ENCODE data around the gene CACNB2. TPM values are rescaled to one million over a fixed set of nuclear protein-coding genes. Genes with fewer than 3 reads are reported as not detected.

CACNB2 gene
- polyA plus RNA-seq, 1 experiment = 0.12 TPM

DNA sequence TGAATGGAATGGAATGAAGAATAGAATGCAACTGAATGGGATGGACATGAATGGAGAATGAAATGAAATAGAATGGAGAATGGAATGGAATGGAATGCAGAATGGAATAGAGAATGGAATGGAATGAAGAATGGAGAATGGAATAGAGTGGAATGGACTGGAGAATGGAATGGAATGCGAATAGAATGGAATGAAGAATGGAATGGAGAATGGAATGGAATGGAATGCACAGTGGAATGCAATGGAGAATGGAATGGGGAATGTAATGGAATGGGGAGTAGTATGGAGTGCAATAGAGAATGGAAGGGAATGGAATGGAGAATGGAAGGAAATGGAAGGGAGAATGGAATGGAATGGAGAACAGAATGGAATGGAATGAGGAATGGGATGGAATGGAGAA, 417.7 kb downstream of the CACNB2 start:
- Histone ChIP-seq H3K4me3 (ENCODE audit: low read depth, low read length) (no peak overlapping the region), H3K27me3 (ENCODE audit: control insufficient read depth, insufficient read depth, low read length) (no peaks in the 10 kb centered on the region), H3K36me3 (ENCODE audit: control insufficient read depth, insufficient read depth, low read length) (no peaks in the 10 kb centered on the region)
- ChIA-PET CTCF (no interaction called here), POLR2A (no interaction called here)
- no peak for DNase-seq (ENCODE audit: low read depth)
- TF ChIP-seq, protein P1, sequence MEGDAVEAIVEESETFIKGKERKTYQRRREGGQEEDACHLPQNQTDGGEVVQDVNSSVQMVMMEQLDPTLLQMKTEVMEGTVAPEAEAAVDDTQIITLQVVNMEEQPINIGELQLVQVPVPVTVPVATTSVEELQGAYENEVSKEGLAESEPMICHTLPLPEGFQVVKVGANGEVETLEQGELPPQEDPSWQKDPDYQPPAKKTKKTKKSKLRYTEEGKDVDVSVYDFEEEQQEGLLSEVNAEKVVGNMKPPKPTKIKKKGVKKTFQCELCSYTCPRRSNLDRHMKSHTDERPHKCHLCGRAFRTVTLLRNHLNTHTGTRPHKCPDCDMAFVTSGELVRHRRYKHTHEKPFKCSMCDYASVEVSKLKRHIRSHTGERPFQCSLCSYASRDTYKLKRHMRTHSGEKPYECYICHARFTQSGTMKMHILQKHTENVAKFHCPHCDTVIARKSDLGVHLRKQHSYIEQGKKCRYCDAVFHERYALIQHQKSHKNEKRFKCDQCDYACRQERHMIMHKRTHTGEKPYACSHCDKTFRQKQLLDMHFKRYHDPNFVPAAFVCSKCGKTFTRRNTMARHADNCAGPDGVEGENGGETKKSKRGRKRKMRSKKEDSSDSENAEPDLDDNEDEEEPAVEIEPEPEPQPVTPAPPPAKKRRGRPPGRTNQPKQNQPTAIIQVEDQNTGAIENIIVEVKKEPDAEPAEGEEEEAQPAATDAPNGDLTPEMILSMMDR (IDR thresholded peaks at IDR 0.05; ENCODE audit: insufficient read depth, low read depth, low read length) = no peak

DNA sequence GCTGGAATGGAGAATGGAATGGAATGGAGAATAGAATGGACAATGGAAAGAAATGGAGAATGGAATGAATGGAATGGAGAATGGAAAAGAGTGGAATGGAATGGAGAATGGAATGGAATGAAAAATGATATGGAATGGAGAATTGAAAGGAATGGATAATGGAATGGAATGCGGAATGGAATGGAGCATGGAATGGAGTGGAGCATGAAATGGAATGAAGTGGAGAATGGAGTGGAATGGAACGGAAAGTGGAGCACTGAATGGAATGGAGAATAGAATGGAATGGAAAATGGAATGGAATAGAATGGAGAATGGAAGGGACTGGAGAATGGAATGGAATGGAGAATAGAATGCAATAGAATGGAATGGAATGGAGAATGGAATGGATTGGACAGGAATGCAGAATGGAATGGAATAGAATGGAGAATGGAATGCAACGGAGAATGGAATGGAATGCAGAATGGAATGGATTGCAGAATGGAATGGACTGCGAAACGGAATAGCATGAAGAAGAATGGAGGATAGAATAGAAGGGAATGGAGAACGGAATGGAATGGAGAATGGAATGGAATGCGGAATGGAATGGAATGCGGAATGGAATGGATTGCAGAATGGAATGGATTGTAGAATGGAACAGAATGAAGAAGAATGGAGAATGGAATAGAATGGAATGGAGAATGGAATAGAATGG, 421.8 kb downstream of the CACNB2 start:
- ChIA-PET POLR2A (no interaction called here), CTCF (no interaction called here)
- no peak overlapping the region for H3K4me3 ChIP-seq (ENCODE audit: low read depth, low read length)
- DNase-seq (ENCODE audit: low read depth) = no peak
- TF ChIP-seq, protein P1 (IDR thresholded peaks at IDR 0.05; ENCODE audit: insufficient read depth, low read depth, low read length) = no peak
- H3K36me3 ChIP-seq (ENCODE audit: control insufficient read depth, insufficient read depth, low read length) = no peaks in the 10 kb centered on the region
- H3K27me3 ChIP-seq (ENCODE audit: control insufficient read depth, insufficient read depth, low read length) = no peaks in the 10 kb centered on the region

DNA sequence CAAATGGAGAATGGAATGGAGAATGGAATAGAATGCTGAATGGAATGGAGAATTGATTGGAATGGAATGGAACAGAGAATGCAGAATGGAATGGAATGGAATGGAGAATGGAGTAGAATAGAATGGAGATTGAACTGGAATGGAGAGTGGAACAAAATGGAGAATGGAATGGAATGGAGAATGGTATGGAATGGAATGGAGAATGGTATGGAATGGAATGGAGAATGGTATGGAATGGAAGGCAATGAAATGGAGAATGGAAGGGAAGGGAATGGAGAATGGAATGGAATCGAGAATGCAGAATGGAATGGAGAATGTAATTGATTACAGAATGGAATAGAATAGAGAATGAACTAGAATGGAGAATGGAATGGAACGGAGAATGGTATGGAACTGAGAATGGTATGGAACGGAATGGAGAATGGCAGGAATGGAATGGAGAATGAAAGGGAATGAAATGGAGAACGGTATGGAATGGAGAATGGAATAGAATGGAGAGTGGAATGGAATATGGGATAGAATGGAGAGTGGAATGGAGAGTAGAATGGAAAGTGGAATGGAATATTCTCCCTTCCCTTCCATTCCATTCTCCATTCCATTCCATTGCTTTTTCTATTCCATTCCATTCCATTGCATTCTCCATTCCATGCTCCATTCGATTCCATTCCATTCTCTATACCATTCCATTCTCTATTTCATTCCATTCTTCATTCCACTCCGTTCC, 422.9 kb downstream of the CACNB2 start:
- no peaks in the 10 kb centered on the region for H3K27me3 ChIP-seq (ENCODE audit: control insufficient read depth, insufficient read depth, low read length)
- POLR2A ChIA-PET = no interaction called here
- DNase-seq (ENCODE audit: low read depth) = no peak
- no peak overlapping the region for H3K4me3 ChIP-seq (ENCODE audit: low read depth, low read length)
- TF ChIP-seq, protein P1 (IDR thresholded peaks at IDR 0.05; ENCODE audit: insufficient read depth, low read depth, low read length) = no peak
- CTCF ChIA-PET = no interaction called here
- H3K36me3 ChIP-seq (ENCODE audit: control insufficient read depth, insufficient read depth, low read length) = no peaks in the 10 kb centered on the region

DNA sequence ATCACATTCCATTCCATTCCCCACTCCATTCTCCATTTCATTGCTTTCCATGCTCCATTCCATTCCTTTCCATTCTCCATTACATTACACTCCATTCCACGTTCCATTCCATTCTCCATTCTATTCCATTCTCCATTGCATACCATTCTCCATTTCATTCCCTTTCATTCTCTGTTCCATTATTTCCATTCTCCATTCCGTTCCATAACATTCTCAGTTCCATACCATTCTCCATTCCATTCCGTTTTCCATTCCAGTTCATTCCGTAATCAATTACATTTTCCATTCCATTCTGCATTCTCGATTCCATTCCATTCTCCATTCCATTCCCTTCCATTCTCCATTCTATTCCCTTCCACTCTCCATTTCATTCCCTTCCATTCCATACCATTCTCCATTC, 424.8 kb downstream of the CACNB2 start:
- CTCF ChIA-PET = no interaction called here

DNA sequence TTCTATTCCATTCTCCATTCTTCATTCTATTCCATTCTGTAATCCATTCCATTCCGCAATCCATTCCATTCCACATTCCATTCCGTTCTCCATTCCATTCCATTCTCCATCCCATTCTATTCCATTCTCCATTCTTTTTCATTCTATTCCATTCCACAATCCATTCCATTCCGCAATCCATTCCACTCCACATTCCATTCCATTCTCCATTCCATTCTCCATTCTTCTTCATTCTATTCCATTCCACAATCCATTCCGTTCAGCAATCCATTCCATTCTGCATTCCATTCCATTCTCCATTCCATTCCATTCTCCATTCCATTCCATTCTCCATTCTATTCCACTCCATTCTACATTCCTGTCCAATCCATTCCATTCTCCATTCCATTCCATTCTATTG, 426.0 kb downstream of the CACNB2 start:
- CTCF ChIA-PET = no interaction called here
- POLR2A ChIA-PET = no interaction called here
- Histone ChIP-seq H3K4me3 (ENCODE audit: low read depth, low read length) (no peak overlapping the region), H3K27me3 (ENCODE audit: control insufficient read depth, insufficient read depth, low read length) (no peaks in the 10 kb centered on the region), H3K36me3 (ENCODE audit: control insufficient read depth, insufficient read depth, low read length) (no peaks in the 10 kb centered on the region)
- no peak for DNase-seq (ENCODE audit: low read depth)
- TF ChIP-seq, protein P1 (IDR thresholded peaks at IDR 0.05; ENCODE audit: insufficient read depth, low read depth, low read length) = no peak

More for the DNA sequence above, 424.8 kb downstream of the CACNB2 start:
- H3K36me3 ChIP-seq (ENCODE audit: control insufficient read depth, insufficient read depth, low read length) = no peaks in the 10 kb centered on the region
- POLR2A ChIA-PET = no interaction called here
- DNase-seq (ENCODE audit: low read depth) = no peak
- no peaks in the 10 kb centered on the region for H3K27me3 ChIP-seq (ENCODE audit: control insufficient read depth, insufficient read depth, low read length)
- no peak overlapping the region for H3K4me3 ChIP-seq (ENCODE audit: low read depth, low read length)
- TF ChIP-seq, protein P1 (IDR thresholded peaks at IDR 0.05; ENCODE audit: insufficient read depth, low read depth, low read length) = no peak

All from BJ (cell line).